Uterus (tissue), 4 donors: ENCODE results near the gene UBE2K. TPM values are rescaled to one million over a fixed set of nuclear protein-coding genes. Genes with fewer than 3 reads are reported as not detected.

Experiments
- DNase-seq, 2 donors: peaks; one replicate each; pipeline ENCODE4 v3.0.0-alpha.2; 2019 to 2020
- H3K27ac ChIP-seq, 2 donors: fragments of 200-600 bp; sonication (generic); 1 replicate in 1 of 2; 2 replicates in 1 of 2; pipeline ENCODE4 v1.5.1; 2016 to 2018
- H3K27me3 ChIP-seq, 2 donors: fragments of 200-600 bp; sonication (generic); one replicate each; pipeline ENCODE4 v1.5.1; 2018 to 2019; ENCODE audit warnings: control low read depth in 1 of 2
- H3K36me3 ChIP-seq, 2 donors: fragments of 200-600 bp; sonication (generic); one replicate each; pipeline ENCODE4 v1.5.1; 2019; ENCODE audit warnings: control low read depth in 1 of 2
- H3K4me1 ChIP-seq, 2 donors: fragments of 200-600 bp; sonication (generic); one replicate each; pipeline ENCODE4 v1.5.1; 2018 to 2019; ENCODE audit warnings: control low read depth in 1 of 2
- H3K4me3 ChIP-seq, 2 donors: fragments of 200-600 bp; sonication (generic); 1 replicate in 1 of 2; 2 replicates in 1 of 2; pipeline ENCODE4 v1.5.1; 2018 to 2019; ENCODE audit warnings: mild to moderate bottlenecking in 1 of 2
- H3K9me3 ChIP-seq, 2 donors: fragments of 200-600 bp; sonication (generic); one replicate each; pipeline ENCODE4 v1.5.1; 2019; ENCODE audit warnings: control low read depth in 1 of 2
- POLR2A ChIP-seq, 2 donors: fragments of 450-650 bp; IDR thresholded peaks; one replicate each; pipeline ENCODE4 v1.6.1; 2016; ENCODE audit warnings: antibody characterized with exemption in 2 of 2, mild to moderate bottlenecking in 1 of 2, moderate library complexity in 1 of 2
- intact Hi-C: fragments of 100-400 bp; cut with DNase I; formaldehyde crosslinking; loops from one replicate; pipeline ENCODE4 v1.15.1; 2023; ENCODE audit warnings: low total_unique reads
- total RNA-seq, 4 donors: library from RNA; depleted of rRNA in 3 of 4; stranded (reverse); fragments of >200 nt in 3 of 4; gene quantifications; one replicate each; pipeline versions ENCODE4 v1.1.0 to v1.2.4, GENCODE V29; 2014 to 2023
- TF ChIP-seq, protein P1 (sequence below), 4 experiments: fragments of 200-600 bp in 2 of 4; fragments of 450-650 bp in 2 of 4; sonication (generic) in 2 of 4; IDR thresholded peaks; one replicate each; pipeline ENCODE4 v1.5.1; 2016 to 2019; ENCODE audit warnings: antibody characterized with exemption in 4 of 4, mild to moderate bottlenecking in 2 of 4, moderate library complexity in 1 of 4
- donor health status: DM: yes; HTN: yes; CAD: no.

UBE2K gene
- total RNA-seq, 4 donors from 2014 or later: 38.8 to 142 (median 61.5) TPM

DNA sequence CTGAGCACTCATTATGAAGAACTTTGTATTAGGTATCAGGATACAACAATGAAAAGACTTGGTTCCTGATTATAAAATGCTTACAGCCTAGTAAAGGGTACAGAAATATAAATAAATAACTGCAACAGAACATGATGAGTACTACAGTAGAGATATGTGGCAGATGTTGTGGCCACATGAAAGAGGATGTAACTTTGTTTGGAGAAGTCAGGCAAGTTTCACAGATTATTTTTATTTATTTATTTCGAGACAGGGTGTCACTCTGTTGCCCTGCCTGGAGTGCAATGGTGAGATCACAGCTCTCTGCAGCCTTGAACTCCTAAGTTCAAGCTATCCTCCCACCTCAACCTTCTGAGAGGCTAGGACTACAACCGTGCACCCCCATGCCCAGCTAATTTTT is 15.8 kb upstream of the UBE2K start:
- H3K4me3 ChIP-seq: no peak overlapping the region
- intact Hi-C loops: no loop called here
- no peaks in the 10 kb centered on the region for H3K9me3 ChIP-seq
- H3K36me3 ChIP-seq: no peaks in the 10 kb centered on the region
- DNase-seq: no peak
- H3K27me3 ChIP-seq: no peaks in the 10 kb centered on the region
- H3K4me1 ChIP-seq: no peaks in the 10 kb centered on the region
- no peak overlapping the region for H3K27ac ChIP-seq
- TF ChIP-seq POLR2A (IDR thresholded peaks at IDR 0.05): no peak
- TF ChIP-seq, protein P1, sequence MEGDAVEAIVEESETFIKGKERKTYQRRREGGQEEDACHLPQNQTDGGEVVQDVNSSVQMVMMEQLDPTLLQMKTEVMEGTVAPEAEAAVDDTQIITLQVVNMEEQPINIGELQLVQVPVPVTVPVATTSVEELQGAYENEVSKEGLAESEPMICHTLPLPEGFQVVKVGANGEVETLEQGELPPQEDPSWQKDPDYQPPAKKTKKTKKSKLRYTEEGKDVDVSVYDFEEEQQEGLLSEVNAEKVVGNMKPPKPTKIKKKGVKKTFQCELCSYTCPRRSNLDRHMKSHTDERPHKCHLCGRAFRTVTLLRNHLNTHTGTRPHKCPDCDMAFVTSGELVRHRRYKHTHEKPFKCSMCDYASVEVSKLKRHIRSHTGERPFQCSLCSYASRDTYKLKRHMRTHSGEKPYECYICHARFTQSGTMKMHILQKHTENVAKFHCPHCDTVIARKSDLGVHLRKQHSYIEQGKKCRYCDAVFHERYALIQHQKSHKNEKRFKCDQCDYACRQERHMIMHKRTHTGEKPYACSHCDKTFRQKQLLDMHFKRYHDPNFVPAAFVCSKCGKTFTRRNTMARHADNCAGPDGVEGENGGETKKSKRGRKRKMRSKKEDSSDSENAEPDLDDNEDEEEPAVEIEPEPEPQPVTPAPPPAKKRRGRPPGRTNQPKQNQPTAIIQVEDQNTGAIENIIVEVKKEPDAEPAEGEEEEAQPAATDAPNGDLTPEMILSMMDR (IDR thresholded peaks at IDR 0.05): no peak

DNA sequence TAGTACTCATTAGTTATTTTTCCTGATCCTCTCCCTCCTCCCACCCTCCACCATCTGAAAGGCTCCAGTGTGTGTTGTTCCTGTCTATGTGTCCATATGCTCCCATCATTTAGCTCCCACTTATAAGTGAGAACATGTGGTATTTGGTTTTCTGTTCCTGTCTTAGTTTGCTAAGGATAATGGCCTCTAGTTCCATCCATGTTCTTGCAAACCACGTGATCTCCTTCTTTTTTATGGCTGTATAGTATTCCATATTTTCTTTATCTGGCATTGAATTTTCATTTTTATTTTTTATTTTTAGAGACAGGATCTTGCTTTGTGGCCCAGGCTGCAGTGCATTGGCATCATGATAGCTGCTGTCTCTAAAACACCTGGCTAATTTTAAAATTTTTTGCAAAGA is 11.9 kb upstream of the UBE2K start:
- intact Hi-C loops: no loop called here
- Histone ChIP-seq H3K27ac (no peak overlapping the region), H3K27me3 (no peaks in the 10 kb centered on the region), H3K36me3 (no peaks in the 10 kb centered on the region), H3K4me3 (no peak overlapping the region), H3K9me3 (no peaks in the 10 kb centered on the region), H3K4me1 (no peaks in the 10 kb centered on the region)
- TF ChIP-seq, protein P1 (IDR thresholded peaks at IDR 0.05): no peak
- TF ChIP-seq POLR2A (IDR thresholded peaks at IDR 0.05): no peak
- DNase-seq: no peak

DNA sequence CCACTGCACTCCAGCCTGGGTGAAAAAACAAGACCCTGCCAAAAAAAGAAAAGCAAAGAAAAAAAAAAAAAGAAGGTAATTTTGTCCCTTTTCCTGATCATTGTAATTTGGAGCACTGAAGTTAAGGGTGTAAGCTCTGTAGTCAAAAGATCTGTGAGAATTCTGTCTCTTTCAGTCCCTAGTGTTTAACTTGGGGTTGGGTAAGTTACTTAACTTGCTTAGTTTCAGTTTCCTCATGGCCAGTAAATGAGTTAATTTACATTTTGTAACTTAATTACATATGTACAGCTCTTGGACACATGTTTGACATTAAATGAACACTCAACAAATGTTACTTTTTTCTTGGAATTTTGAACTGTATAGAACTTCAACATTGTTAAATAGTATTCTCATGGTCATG is 10.9 kb upstream of the UBE2K start:
- Histone ChIP-seq H3K4me3 (no peak overlapping the region), H3K27me3 (no peaks in the 10 kb centered on the region), H3K4me1 (no peaks in the 10 kb centered on the region), H3K36me3 (no peaks in the 10 kb centered on the region), H3K27ac (no peak overlapping the region), H3K9me3 (no peaks in the 10 kb centered on the region)
- intact Hi-C loops: no loop called here
- no peak for TF ChIP-seq POLR2A (IDR thresholded peaks at IDR 0.05)
- TF ChIP-seq, protein P1 (IDR thresholded peaks at IDR 0.05): no peak
- no peak for DNase-seq

DNA sequence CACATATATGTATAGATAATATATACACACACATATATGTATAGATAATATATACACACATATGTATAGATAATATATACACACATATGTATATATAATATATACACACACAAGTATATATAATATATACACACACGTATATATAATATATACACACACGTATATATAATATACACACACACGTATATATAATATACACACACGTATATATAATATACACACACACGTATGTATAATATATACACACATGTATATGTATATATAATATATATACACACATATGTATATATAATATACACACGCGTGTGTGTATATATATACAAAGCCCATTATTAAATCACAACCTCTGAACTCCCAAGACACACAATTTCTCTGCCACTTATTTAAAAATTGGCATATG is 8.0 kb upstream of the UBE2K start:
- DNase-seq: no peak
- Histone ChIP-seq H3K4me1 (no peaks in the 10 kb centered on the region), H3K4me3 (no peak overlapping the region), H3K36me3 (no peaks in the 10 kb centered on the region), H3K9me3 (no peaks in the 10 kb centered on the region), H3K27me3 (no peaks in the 10 kb centered on the region), H3K27ac (no peak overlapping the region)
- TF ChIP-seq, protein P1 (IDR thresholded peaks at IDR 0.05): no peak
- TF ChIP-seq POLR2A (IDR thresholded peaks at IDR 0.05): no peak
- intact Hi-C loops: loop anchor here (10.0 kb wide), 1 partner anchor 165 kb away; the partner anchor contains the start of gene UGDH

DNA sequence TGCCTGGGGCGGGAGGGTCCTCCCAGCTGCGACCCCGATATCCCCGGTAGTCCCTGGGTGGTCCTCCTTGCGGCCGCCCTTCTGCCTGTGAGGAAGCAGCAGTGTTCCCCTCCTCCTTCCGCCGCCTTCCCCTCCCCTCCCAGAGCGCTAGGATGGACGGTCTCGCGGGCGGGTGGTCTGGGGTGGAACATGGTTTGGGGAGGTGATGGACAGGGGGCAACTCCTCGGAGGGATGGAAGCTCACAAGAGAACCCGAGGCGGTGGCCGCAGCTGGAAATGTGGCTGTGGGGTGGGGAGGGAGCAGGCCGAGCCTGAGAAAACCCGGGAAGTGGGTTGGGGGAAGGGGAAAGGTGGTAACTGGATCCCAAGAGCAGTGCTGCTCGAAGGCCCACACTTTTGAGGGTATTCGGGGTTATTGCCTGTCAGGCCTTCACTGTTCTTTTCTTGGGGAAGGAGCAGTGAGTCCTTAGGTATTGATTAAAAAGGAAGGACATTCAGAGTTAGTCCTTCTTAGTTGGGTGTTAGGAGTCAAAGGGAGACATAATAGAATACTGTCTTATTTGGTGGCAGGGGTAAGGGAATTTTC is 581 bp downstream of the UBE2K start:
- Histone ChIP-seq H3K4me1 (peaks cover 0 to 6% of the 10 kb centered on the region in 2 donors), H3K4me3 (peak overlapping the region; percentile 61 to 95), H3K9me3 (no peaks in the 10 kb centered on the region), H3K27ac (peak overlapping the region; percentile 92 to 95), H3K36me3 (no peaks in the 10 kb centered on the region), H3K27me3 (no peaks in the 10 kb centered on the region)
- TF ChIP-seq, protein P1 (IDR thresholded peaks at IDR 0.05): no peak
- no peak for TF ChIP-seq POLR2A (IDR thresholded peaks at IDR 0.05)
- intact Hi-C loops: loop anchor here (10.0 kb wide), 1 partner anchor 174 kb away; the partner anchor contains the start of gene UGDH
- DNase-seq: peak; percentile 41 to 48
